Uterus (tissue), 2 donors: ENCODE results near the gene TUBAL3.

Source experiments
- POLR2A ChIP-seq, 2 donors: fragments of 450-650 bp; IDR thresholded peaks; one replicate each; pipeline ENCODE4 v1.6.1; 2016; ENCODE audit warnings: antibody characterized with exemption in 2 of 2, mild to moderate bottlenecking in 1 of 2, moderate library complexity in 1 of 2
- TF ChIP-seq, protein P1 (sequence below), 4 experiments: fragments of 200-600 bp in 2 of 4; fragments of 450-650 bp in 2 of 4; sonication (generic) in 2 of 4; IDR thresholded peaks; one replicate each; pipeline ENCODE4 v1.5.1; 2016 to 2019; ENCODE audit warnings: antibody characterized with exemption in 4 of 4, mild to moderate bottlenecking in 2 of 4, moderate library complexity in 1 of 4

DNA sequence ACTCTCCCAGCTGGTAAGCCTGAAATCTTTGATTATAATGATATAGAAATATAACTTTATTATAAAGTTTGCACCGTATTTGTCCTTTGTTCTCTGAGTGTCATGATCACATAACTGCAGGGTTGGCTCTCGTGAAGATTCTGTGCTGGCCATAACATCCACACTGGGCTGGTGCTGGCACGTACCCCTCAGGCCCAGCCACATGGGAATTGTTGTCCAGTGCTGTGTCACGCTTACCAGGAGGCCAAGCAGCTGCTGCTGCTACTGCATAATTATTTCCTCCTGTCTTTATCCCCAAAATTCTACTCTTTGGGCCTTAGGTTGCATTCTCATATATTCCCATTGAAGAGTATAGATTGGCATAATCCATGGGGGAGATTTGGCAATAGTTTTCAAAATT lies 60.6 kb downstream of the TUBAL3 start:
- TF ChIP-seq, protein P1, sequence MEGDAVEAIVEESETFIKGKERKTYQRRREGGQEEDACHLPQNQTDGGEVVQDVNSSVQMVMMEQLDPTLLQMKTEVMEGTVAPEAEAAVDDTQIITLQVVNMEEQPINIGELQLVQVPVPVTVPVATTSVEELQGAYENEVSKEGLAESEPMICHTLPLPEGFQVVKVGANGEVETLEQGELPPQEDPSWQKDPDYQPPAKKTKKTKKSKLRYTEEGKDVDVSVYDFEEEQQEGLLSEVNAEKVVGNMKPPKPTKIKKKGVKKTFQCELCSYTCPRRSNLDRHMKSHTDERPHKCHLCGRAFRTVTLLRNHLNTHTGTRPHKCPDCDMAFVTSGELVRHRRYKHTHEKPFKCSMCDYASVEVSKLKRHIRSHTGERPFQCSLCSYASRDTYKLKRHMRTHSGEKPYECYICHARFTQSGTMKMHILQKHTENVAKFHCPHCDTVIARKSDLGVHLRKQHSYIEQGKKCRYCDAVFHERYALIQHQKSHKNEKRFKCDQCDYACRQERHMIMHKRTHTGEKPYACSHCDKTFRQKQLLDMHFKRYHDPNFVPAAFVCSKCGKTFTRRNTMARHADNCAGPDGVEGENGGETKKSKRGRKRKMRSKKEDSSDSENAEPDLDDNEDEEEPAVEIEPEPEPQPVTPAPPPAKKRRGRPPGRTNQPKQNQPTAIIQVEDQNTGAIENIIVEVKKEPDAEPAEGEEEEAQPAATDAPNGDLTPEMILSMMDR (IDR thresholded peaks at IDR 0.05), result no peak
- TF ChIP-seq POLR2A (IDR thresholded peaks at IDR 0.05), result no peak
